ENCODE measurements around the gene MYOM1.

The MYOM1 gene

DNA sequence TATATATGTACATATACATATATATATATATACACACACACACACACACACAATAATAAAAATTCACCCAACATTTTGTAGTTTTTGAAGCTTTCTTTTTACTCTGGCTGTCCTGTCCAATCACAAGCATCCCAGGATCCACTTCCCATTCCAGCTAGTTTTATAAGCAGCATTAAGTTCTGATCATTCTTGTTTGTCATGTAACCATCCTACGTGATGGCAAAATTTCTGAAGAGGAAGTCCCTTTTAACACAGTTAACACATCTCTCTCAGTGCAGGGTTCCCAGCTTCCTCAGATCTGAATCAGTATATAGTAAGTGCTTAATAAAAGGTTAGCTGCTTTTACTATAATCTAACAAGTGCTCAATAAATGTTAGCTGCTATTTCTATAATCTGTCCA, 26.4 kb downstream of the MYOM1 start:
- Histone ChIP-seq H3K4me1 (ENCODE audit: insufficient read depth, low read length) (no peaks in the 10 kb centered on the region), H3K36me3 (ENCODE audit: insufficient read depth, low read length) (peaks cover 2% of the 10 kb centered on the region), H3K9ac (ENCODE audit: low read length) (no peak overlapping the region), H3K9me3 (ENCODE audit: low read length) (no peaks in the 10 kb centered on the region), H3K4me3 (ENCODE audit: low read depth in 1 of 2, low read length in 2 of 2) (no peak overlapping the region), H3K27ac (ENCODE audit: low read depth, low read length) (no peak overlapping the region), H3K27me3 (ENCODE audit: control insufficient read depth in 1 of 2, insufficient read depth in 2 of 2, low read length in 2 of 2) (no peaks in the 10 kb centered on the region)

DNA sequence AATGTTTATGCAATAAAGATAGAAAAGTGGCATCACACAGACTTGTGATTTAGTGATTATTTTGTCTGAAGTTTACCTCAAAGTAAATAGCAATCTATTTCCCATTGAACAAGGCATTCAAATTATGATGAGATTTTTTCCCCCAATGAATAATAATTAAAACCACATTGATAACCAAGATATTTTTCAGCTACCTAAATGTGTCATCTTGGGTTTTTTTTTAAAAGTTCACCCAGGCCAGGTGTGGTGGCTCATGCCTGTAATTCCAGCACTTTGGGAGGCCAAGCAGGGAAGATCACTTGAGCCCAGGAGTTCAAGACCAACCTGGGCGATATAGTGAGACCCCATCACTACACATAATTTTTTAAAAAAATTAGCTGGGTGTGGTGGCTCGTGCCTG, 27.0 kb downstream of the MYOM1 start:
- no peak overlapping the region for H3K9ac ChIP-seq (ENCODE audit: low read length)

DNA sequence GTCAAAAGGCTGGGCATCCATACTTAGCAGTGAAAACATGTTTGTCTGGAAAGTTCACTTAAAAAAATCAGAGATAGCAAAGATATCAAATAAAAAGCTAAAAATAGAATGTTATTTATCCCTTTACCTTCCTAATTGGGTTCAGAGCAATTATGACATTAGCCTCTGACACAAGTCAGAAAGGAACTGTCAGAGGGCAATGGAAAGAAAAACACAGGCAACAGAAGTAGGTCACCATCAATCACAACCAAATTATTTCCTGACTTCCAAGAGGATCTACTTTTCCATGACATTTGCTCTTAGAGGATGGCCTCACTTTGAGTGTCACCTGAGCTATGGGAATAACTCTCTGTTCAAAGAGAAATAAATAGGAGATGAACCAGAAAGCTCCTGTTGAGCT, 27.5 kb downstream of the MYOM1 start:
- Histone ChIP-seq H3K36me3 (ENCODE audit: insufficient read depth, low read length) (peaks cover 7% of the 10 kb centered on the region), H3K4me1 (ENCODE audit: insufficient read depth, low read length) (no peaks in the 10 kb centered on the region), H3K27me3 (ENCODE audit: control insufficient read depth in 1 of 2, insufficient read depth in 2 of 2, low read length in 2 of 2) (no peaks in the 10 kb centered on the region), H3K9me3 (ENCODE audit: low read length) (no peaks in the 10 kb centered on the region), H3K9ac (ENCODE audit: low read length) (no peak overlapping the region), H3K4me3 (ENCODE audit: low read depth in 1 of 2, low read length in 2 of 2) (no peak overlapping the region), H3K27ac (ENCODE audit: low read depth, low read length) (no peak overlapping the region)

More for the DNA sequence above, 27.0 kb downstream of the MYOM1 start:
- Histone ChIP-seq H3K27me3 (ENCODE audit: control insufficient read depth in 1 of 2, insufficient read depth in 2 of 2, low read length in 2 of 2) (no peaks in the 10 kb centered on the region), H3K4me3 (ENCODE audit: low read depth in 1 of 2, low read length in 2 of 2) (no peak overlapping the region), H3K4me1 (ENCODE audit: insufficient read depth, low read length) (no peaks in the 10 kb centered on the region), H3K36me3 (ENCODE audit: insufficient read depth, low read length) (peaks cover 4% of the 10 kb centered on the region), H3K9me3 (ENCODE audit: low read length) (no peaks in the 10 kb centered on the region), H3K27ac (ENCODE audit: low read depth, low read length) (no peak overlapping the region)

- Histone ChIP-seq H3K27ac (ENCODE audit: low read depth, low read length) (no peak overlapping the region), H3K9me3 (ENCODE audit: low read length) (no peaks in the 10 kb centered on the region), H3K27me3 (ENCODE audit: control insufficient read depth in 1 of 2, insufficient read depth in 2 of 2, low read length in 2 of 2) (no peaks in the 10 kb centered on the region), H3K4me1 (ENCODE audit: insufficient read depth, low read length) (no peaks in the 10 kb centered on the region), H3K36me3 (ENCODE audit: insufficient read depth, low read length) (peaks cover 16% of the 10 kb centered on the region), H3K9ac (ENCODE audit: low read length) (no peak overlapping the region), H3K4me3 (ENCODE audit: low read depth in 1 of 2, low read length in 2 of 2) (no peak overlapping the region)
Measured at GRCh38 chr18:3190610-3191009, 29.2 kb downstream of the MYOM1 start.

DNA sequence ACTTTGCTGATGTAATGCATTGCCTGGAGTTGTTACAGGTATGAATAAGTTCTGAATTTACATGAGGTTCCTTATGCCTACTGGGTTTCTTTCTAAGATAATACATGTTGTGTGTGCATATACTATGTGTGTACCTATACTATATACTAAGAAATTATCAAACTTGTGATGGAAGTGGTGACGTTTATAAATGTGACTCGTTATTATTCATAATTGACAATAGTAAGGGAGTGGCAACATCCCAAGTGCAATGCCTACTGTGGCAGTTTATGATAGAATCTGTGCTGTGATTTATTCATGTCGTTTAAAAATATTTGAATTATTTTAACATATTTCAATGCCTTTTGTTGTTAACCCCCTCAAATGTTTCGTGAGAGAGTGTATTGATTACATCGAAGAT, 29.9 kb downstream of the MYOM1 start:
- no peak overlapping the region for H3K27ac ChIP-seq (ENCODE audit: low read depth, low read length)
- H3K4me3 ChIP-seq (ENCODE audit: low read depth in 1 of 2, low read length in 2 of 2), result no peak overlapping the region
- H3K9me3 ChIP-seq (ENCODE audit: low read length), result no peaks in the 10 kb centered on the region
- H3K36me3 ChIP-seq (ENCODE audit: insufficient read depth, low read length), result peaks cover 16% of the 10 kb centered on the region
- H3K27me3 ChIP-seq (ENCODE audit: control insufficient read depth in 1 of 2, insufficient read depth in 2 of 2, low read length in 2 of 2), result no peaks in the 10 kb centered on the region
- no peak overlapping the region for H3K9ac ChIP-seq (ENCODE audit: low read length)
- no peaks in the 10 kb centered on the region for H3K4me1 ChIP-seq (ENCODE audit: insufficient read depth, low read length)

- peaks cover 28% of the 10 kb centered on the region for H3K36me3 ChIP-seq (ENCODE audit: insufficient read depth, low read length)
Measured at GRCh38 chr18:3186678-3187658, 32.8 kb downstream of the MYOM1 start.

DNA sequence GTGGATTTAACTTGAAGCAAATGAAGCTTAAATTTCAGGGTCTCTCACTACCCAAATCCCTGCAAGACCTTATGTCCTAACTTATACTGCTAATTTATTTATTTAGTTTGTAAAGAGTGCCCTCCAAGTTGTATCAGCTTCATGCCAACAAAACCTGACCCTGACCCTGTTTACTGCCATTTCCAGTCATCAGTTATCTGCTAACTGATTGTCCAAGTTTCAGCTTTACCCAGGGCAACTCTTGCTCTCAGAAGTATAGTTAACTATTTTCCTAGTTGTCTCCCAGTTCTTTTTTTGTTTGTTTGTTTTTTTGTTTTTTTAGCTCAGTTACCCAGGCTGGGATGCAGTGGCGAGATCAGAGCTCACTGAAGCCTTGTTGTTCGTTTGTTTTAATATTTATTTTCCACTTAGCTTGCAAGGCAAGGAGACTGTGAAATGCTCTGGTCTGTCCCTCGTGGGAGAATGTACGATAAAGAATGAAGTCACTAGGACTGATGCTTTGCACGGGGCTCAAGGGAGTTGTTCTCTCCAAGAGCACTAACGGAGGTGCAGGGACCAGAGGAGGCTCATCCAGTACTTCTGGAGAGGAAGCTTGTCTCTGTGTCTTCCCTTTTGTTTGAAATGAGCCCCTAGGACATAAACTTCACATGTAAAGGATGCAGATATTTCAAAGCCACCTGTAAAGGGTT, 35.3 kb downstream of the MYOM1 start:
- Histone ChIP-seq H3K4me1 (ENCODE audit: insufficient read depth, low read length) (peaks cover 8% of the 10 kb centered on the region), H3K36me3 (ENCODE audit: insufficient read depth, low read length) (peaks cover 28% of the 10 kb centered on the region), H3K9ac (ENCODE audit: low read length) (no peak overlapping the region), H3K4me3 (ENCODE audit: low read depth in 1 of 2, low read length in 2 of 2) (no peak overlapping the region), H3K27me3 (ENCODE audit: control insufficient read depth in 1 of 2, insufficient read depth in 2 of 2, low read length in 2 of 2) (no peaks in the 10 kb centered on the region), H3K9me3 (ENCODE audit: low read length) (no peaks in the 10 kb centered on the region), H3K27ac (ENCODE audit: low read depth, low read length) (no peak overlapping the region)

More at GRCh38 chr18:3186678-3187658, 32.8 kb downstream of the MYOM1 start:
- Histone ChIP-seq H3K9me3 (ENCODE audit: low read length) (no peaks in the 10 kb centered on the region), H3K4me3 (ENCODE audit: low read depth in 1 of 2, low read length in 2 of 2) (no peak overlapping the region), H3K4me1 (ENCODE audit: insufficient read depth, low read length) (no peaks in the 10 kb centered on the region), H3K9ac (ENCODE audit: low read length) (no peak overlapping the region), H3K27ac (ENCODE audit: low read depth, low read length) (no peak overlapping the region), H3K27me3 (ENCODE audit: control insufficient read depth in 1 of 2, insufficient read depth in 2 of 2, low read length in 2 of 2) (no peaks in the 10 kb centered on the region)

GRCh38 chr18:3183103-3183717, 36.6 kb downstream of the MYOM1 start:
- Histone ChIP-seq H3K4me1 (ENCODE audit: insufficient read depth, low read length) (peaks cover 8% of the 10 kb centered on the region), H3K9me3 (ENCODE audit: low read length) (no peaks in the 10 kb centered on the region), H3K27me3 (ENCODE audit: control insufficient read depth in 1 of 2, insufficient read depth in 2 of 2, low read length in 2 of 2) (no peaks in the 10 kb centered on the region), H3K9ac (ENCODE audit: low read length) (no peak overlapping the region), H3K36me3 (ENCODE audit: insufficient read depth, low read length) (peaks cover 25% of the 10 kb centered on the region), H3K4me3 (ENCODE audit: low read depth in 1 of 2, low read length in 2 of 2) (no peak overlapping the region), H3K27ac (ENCODE audit: low read depth, low read length) (no peak overlapping the region)

DNA sequence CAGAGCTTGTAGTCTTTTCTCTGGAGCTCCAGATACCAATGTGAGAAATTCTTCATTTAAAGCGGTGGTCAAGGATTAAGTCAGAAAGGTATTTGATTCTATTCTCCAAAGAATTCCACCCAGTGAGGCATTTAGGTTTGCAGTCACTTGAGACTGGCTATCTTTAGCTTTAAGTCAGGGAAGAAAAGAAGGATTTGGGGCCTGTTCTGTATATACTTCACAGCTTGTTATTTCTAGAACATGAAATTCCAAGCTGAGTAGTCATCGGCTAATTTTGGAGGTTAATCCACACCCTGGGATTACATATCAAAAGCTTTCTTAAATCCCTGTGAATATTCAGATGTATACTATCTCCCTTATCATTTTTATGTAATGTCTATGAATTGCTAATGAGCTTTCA, 39.4 kb downstream of the MYOM1 start:
- Histone ChIP-seq H3K27me3 (ENCODE audit: control insufficient read depth in 1 of 2, insufficient read depth in 2 of 2, low read length in 2 of 2) (no peaks in the 10 kb centered on the region), H3K27ac (ENCODE audit: low read depth, low read length) (no peak overlapping the region), H3K9ac (ENCODE audit: low read length) (no peak overlapping the region), H3K36me3 (ENCODE audit: insufficient read depth, low read length) (peaks cover 11% of the 10 kb centered on the region), H3K4me3 (ENCODE audit: low read depth in 1 of 2, low read length in 2 of 2) (no peak overlapping the region), H3K9me3 (ENCODE audit: low read length) (no peaks in the 10 kb centered on the region), H3K4me1 (ENCODE audit: insufficient read depth, low read length) (peaks cover 8% of the 10 kb centered on the region)

- Histone ChIP-seq H3K27me3 (ENCODE audit: control insufficient read depth in 1 of 2, insufficient read depth in 2 of 2, low read length in 2 of 2) (no peaks in the 10 kb centered on the region), H3K4me1 (ENCODE audit: insufficient read depth, low read length) (peaks cover 8% of the 10 kb centered on the region), H3K9me3 (ENCODE audit: low read length) (no peaks in the 10 kb centered on the region), H3K4me3 (ENCODE audit: low read depth in 1 of 2, low read length in 2 of 2) (no peak overlapping the region), H3K36me3 (ENCODE audit: insufficient read depth, low read length) (peaks cover 14% of the 10 kb centered on the region), H3K27ac (ENCODE audit: low read depth, low read length) (no peak overlapping the region), H3K9ac (ENCODE audit: low read length) (no peak overlapping the region)
Measured at GRCh38 chr18:3179430-3180089, 40.2 kb downstream of the MYOM1 start.

Measured in muscle layer of colon (tissue), 2 donors.